ENCODE results near the gene IDNK. TPM values are rescaled to one million over a fixed set of nuclear protein-coding genes. Genes with fewer than 3 reads are reported as not detected.

The IDNK gene
- total and polyA plus RNA-seq, 10 of the 15 experiments (the other 5 are each of a cell fraction or from before 2014, with no cell fraction given): 7.0 to 19.1 (median 10.6) TPM

DNA sequence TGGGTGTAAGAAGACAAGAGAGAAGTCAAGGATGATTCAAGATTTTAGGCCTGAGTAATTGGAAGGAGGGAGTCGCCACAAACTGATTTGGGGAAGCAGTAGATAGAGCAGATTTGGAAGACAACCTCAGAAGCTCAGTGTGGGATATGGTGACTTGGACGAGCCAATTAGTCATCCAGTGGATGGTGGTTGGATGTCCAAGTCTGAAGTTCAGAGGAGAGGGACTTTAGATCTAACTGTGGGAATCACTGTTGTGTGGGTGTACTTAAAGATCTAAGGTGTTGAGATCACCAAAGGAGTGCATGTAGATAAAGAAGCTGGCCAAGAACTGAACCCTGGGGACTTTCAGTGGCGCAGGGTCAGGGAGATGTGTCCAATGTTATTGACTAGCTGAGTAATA lies 2.2 kb downstream of the IDNK start:
- no peak for ATAC-seq
- H3K36me3 ChIP-seq (ENCODE audit: control insufficient read depth in 2 of 2, insufficient read depth in 2 of 2, low read length in 1 of 2): peaks cover 0 to 8% of the 10 kb centered on the region in 2 experiments
- 83% methylated on average over 3 of the region's 3 CpGs for WGBS (ENCODE audit: insufficient coverage, insufficient replicate concordance, low lambda C conversion rate, missing lambda C conversion rate)
- no peak overlapping the region for H3K4me2 ChIP-seq (ENCODE audit: control insufficient read depth, insufficient read depth)
- no peak for FAIRE-seq
- H3K27me3 ChIP-seq (replicated peaks in 1 of 2; ENCODE audit: control insufficient read depth in 2 of 2, insufficient read depth in 2 of 2, low read length in 1 of 2): no peaks in the 10 kb centered on the region
- in situ Hi-C loops (cut with MboI): no loop called here
- TF ChIP-seq POU2F2 (IDR thresholded peaks at IDR 0.05; ENCODE audit: borderline replicate concordance, low read depth, low read length) (no peak), RFX5 (IDR thresholded peaks at IDR 0.05; ENCODE audit: low read depth, low read length) (no peak), MEF2B (IDR thresholded peaks at IDR 0.05; ENCODE audit: partially characterized antibody, poor library complexity, severe bottlenecking) (no peak), CHD2 (IDR thresholded peaks at IDR 0.05; ENCODE audit: borderline replicate concordance, low read depth, low read length) (no peak), SP1 (IDR thresholded peaks at IDR 0.05; ENCODE audit: low read depth, low read length) (no peak), LARP7 (IDR thresholded peaks at IDR 0.05) (no peak), TBL1XR1 (IDR thresholded peaks at IDR 0.05; ENCODE audit: low read depth, low read length) (no peak)
- TF ChIP-seq, protein P1, sequence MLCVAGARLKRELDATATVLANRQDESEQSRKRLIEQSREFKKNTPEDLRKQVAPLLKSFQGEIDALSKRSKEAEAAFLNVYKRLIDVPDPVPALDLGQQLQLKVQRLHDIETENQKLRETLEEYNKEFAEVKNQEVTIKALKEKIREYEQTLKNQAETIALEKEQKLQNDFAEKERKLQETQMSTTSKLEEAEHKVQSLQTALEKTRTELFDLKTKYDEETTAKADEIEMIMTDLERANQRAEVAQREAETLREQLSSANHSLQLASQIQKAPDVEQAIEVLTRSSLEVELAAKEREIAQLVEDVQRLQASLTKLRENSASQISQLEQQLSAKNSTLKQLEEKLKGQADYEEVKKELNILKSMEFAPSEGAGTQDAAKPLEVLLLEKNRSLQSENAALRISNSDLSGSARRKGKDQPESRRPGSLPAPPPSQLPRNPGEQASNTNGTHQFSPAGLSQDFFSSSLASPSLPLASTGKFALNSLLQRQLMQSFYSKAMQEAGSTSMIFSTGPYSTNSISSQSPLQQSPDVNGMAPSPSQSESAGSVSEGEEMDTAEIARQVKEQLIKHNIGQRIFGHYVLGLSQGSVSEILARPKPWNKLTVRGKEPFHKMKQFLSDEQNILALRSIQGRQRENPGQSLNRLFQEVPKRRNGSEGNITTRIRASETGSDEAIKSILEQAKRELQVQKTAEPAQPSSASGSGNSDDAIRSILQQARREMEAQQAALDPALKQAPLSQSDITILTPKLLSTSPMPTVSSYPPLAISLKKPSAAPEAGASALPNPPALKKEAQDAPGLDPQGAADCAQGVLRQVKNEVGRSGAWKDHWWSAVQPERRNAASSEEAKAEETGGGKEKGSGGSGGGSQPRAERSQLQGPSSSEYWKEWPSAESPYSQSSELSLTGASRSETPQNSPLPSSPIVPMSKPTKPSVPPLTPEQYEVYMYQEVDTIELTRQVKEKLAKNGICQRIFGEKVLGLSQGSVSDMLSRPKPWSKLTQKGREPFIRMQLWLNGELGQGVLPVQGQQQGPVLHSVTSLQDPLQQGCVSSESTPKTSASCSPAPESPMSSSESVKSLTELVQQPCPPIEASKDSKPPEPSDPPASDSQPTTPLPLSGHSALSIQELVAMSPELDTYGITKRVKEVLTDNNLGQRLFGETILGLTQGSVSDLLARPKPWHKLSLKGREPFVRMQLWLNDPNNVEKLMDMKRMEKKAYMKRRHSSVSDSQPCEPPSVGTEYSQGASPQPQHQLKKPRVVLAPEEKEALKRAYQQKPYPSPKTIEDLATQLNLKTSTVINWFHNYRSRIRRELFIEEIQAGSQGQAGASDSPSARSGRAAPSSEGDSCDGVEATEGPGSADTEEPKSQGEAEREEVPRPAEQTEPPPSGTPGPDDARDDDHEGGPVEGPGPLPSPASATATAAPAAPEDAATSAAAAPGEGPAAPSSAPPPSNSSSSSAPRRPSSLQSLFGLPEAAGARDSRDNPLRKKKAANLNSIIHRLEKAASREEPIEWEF (IDR thresholded peaks at IDR 0.05; ENCODE audit: insufficient replicate concordance, low read depth, low read length): no peak
- TF ChIP-seq, protein P2, sequence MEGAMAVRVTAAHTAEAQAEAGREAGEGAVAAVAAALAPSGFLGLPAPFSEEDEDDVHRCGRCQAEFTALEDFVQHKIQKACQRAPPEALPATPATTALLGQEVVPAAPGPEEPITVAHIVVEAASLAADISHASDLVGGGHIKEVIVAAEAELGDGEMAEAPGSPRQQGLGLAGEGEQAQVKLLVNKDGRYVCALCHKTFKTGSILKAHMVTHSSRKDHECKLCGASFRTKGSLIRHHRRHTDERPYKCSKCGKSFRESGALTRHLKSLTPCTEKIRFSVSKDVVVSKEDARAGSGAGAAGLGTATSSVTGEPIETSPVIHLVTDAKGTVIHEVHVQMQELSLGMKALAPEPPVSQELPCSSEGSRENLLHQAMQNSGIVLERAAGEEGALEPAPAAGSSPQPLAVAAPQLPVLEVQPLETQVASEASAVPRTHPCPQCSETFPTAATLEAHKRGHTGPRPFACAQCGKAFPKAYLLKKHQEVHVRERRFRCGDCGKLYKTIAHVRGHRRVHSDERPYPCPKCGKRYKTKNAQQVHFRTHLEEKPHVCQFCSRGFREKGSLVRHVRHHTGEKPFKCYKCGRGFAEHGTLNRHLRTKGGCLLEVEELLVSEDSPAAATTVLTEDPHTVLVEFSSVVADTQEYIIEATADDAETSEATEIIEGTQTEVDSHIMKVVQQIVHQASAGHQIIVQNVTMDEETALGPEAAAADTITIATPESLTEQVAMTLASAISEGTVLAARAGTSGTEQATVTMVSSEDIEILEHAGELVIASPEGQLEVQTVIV (IDR thresholded peaks at IDR 0.05; ENCODE audit: borderline replicate concordance, partially characterized antibody): no peak
- ChIA-PET SMC1A (ENCODE audit: uncharacterized antibody, unreplicated experiment) (interaction anchor here (1.9 to 3.0 kb wide), 3 partner anchors 14 to 82 kb away, joined by 10 to 12 read pairs (median 10); partner anchors contain the start of gene UBQLN1), POLR2A (interaction anchor here (1.0 to 2.3 kb wide), 3 partner anchors 26 to 83 kb away, joined by 3 to 10 read pairs (median 3); partner anchors contain the start of gene UBQLN1), CTCF (interaction anchor here (0.5 to 3.1 kb wide), 5 partner anchors 11 to 191 kb away, joined by 3 to 21 read pairs (median 3); no protein-coding TSS in a partner anchor), RAD21 (ENCODE audit: unreplicated experiment) (interaction anchor here (2.4 kb wide), 1 partner anchor 24 kb away, joined by 14 read pairs; no protein-coding TSS in a partner anchor)
- H2AFZ ChIP-seq (ENCODE audit: control insufficient read depth, low read depth, low read length): no peak overlapping the region
- no peak overlapping the region for H3K9ac ChIP-seq (ENCODE audit: control insufficient read depth, insufficient read depth, low read length)
- H3K4me3 ChIP-seq: no peak overlapping the region
- no peaks in the 10 kb centered on the region for H4K20me1 ChIP-seq (ENCODE audit: control insufficient read depth, insufficient read depth)
- peaks cover 8% of the 10 kb centered on the region for H3K79me2 ChIP-seq (ENCODE audit: control insufficient read depth, insufficient read depth, low read length)
- DNase-seq (ENCODE audit: low read depth, low spot score): no peak
- no TSS peak for BruUV-seq (replicated peaks)
- peaks cover 10% of the 10 kb centered on the region; the same call in 1 of the 2 replicates for H3K4me1 ChIP-seq (ENCODE audit: control insufficient read depth, insufficient read depth, low read length)
- intact Hi-C loops (cut with micrococcal nuclease; ENCODE audit: unreplicated experiment): no loop called here
- H3K27ac ChIP-seq (ENCODE audit: control insufficient read depth, insufficient read depth): no peak overlapping the region
- no peaks in the 10 kb centered on the region for H3K9me3 ChIP-seq (replicated peaks; ENCODE audit: control insufficient read depth, insufficient read depth, low read length)
